Body of pancreas (tissue), 4 donors: ENCODE results near the gene ACHE. TPM values are rescaled to one million over a fixed set of nuclear protein-coding genes. Genes with fewer than 3 reads are reported as not detected.
A peak's percentile ranks its signal among the peaks of the same experiment; 100 is the strongest.

ENCODE experiments used
- ATAC-seq: fragments of 150-250 bp; one replicate; pipeline ENCODE4 v1.9.1; 2016
- DNase-seq, 4 donors: peaks; one replicate each; pipeline ENCODE4 v3.0.0-alpha.2; 2019
- H3K27ac ChIP-seq, 4 donors: fragments of 200-600 bp; sonication (generic); 1 replicate in 3 of 4; 2 replicates in 1 of 4; pipeline versions ENCODE4 v1.5.1 to v1.6.1; 2016 to 2019; ENCODE audit warnings: mild to moderate bottlenecking in 1 of 4, mixed read lengths in 1 of 4, moderate library complexity in 1 of 4
- H3K27me3 ChIP-seq, 2 donors: fragments of 200-600 bp; sonication (generic); one replicate each; pipeline ENCODE4 v1.6.0; 2016; ENCODE audit warnings: mild to moderate bottlenecking in 1 of 2
- H3K36me3 ChIP-seq, 2 donors: fragments of 200-600 bp; sonication (generic); replicated peaks in 1 of 2; 2 replicates each; pipeline ENCODE4 v1.5.1; 2016; ENCODE audit warnings: low read depth in 2 of 2; ENCODE audit not compliant: insufficient read depth in 1 of 2
- H3K4me1 ChIP-seq: fragments of 200-600 bp; sonication (generic); one replicate; pipeline ENCODE4 v1.6.0; 2016
- H3K4me3 ChIP-seq, 2 donors: fragments of 200-600 bp; sonication (generic); 1 replicate in 1 of 2; 2 replicates in 1 of 2; pipeline ENCODE4 v1.5.1; 2016 to 2019
- H3K9me3 ChIP-seq, 3 donors: fragments of 200-600 bp; sonication (generic); 1 replicate in 2 of 3; 2 replicates in 1 of 3; pipeline ENCODE4 v1.5.1; 2016
- POLR2A ChIP-seq, 3 donors: fragments of 450-650 bp; IDR thresholded peaks; one replicate each; pipeline ENCODE4 v1.6.1; 2016; ENCODE audit warnings: antibody characterized with exemption in 3 of 3, mild to moderate bottlenecking in 2 of 3
- WGBS, 2 donors: methylation state at CpG; one replicate each; pipeline ENCODE4 v1.1.5; 2017; 5-methylcytosine and 5-hydroxymethylcytosine counted together
- intact Hi-C: fragments of 100-400 bp; cut with DNase I; formaldehyde crosslinking; loops from one replicate; pipeline ENCODE4 v1.15.1; 2023
- total RNA-seq, 2 donors: library from RNA; depleted of rRNA; stranded (reverse); fragments of >200 nt; gene quantifications; one replicate each; pipeline ENCODE4 v1.1.0, GENCODE V29; 2016
- TF ChIP-seq, protein P1 (sequence below), 7 experiments: fragments of 450-650 bp in 4 of 7; fragments of 200-600 bp in 3 of 7; sonication (generic) in 3 of 7; IDR thresholded peaks; one replicate each; pipeline ENCODE4 v1.5.1; 2016 to 2019; ENCODE audit warnings: antibody characterized with exemption in 7 of 7

Gene ACHE
- total RNA-seq, 2 donors from 2014 or later, result 6.2 to 7.3 TPM

DNA sequence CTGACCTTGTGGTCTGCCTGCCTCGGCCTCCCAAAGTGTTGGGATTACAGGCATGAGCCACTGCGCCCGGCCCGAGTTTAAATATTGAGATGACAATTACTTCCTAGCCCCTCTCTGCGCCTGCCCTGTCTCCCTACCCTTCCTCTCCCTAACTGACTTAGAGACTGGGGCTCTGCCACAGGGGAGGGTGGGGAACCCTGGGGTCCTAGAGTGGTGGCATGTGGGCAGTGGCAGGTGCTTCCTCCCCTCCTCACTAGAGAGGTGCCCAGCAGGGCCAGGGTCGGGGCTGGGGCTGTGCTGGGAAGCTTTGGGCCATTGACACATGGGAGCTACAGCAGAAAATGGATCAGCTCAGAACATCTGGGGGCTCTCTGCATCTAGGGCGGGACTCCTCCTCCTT lies 7.0 kb upstream of the ACHE start:
- 78 to 94% methylated on average over 3 to 7 of the region's 7 CpGs for WGBS, 2 donors
- no peak overlapping the region for H3K27ac ChIP-seq

DNA sequence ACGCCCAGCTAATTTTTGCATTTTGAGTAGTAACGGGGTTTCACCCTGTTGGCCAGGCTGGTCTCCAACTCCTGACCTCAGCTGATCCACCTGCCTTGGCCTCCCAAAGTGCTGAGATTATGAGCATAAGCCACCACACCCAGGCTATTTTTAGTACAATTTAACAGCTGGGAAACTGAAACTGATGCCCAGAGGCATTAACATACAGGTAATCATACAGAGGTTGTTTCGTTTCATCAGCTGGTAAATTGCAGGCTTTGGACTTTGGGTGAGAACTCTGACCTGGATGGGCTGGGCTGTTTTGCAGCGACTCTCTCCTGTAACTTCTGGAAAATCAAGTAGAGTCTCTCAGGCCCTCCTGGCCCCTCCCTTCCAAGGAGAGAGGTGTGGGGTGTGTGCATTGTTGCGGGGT lies 6.2 kb upstream of the ACHE start:
- Histone ChIP-seq H3K4me1 (peaks cover 21% of the 10 kb centered on the region), H3K4me3 (no peak overlapping the region), H3K36me3 (no peaks in the 10 kb centered on the region), H3K27ac (no peak overlapping the region), H3K27me3 (no peaks in the 10 kb centered on the region), H3K9me3 (no peaks in the 10 kb centered on the region)
- TF ChIP-seq, protein P1, sequence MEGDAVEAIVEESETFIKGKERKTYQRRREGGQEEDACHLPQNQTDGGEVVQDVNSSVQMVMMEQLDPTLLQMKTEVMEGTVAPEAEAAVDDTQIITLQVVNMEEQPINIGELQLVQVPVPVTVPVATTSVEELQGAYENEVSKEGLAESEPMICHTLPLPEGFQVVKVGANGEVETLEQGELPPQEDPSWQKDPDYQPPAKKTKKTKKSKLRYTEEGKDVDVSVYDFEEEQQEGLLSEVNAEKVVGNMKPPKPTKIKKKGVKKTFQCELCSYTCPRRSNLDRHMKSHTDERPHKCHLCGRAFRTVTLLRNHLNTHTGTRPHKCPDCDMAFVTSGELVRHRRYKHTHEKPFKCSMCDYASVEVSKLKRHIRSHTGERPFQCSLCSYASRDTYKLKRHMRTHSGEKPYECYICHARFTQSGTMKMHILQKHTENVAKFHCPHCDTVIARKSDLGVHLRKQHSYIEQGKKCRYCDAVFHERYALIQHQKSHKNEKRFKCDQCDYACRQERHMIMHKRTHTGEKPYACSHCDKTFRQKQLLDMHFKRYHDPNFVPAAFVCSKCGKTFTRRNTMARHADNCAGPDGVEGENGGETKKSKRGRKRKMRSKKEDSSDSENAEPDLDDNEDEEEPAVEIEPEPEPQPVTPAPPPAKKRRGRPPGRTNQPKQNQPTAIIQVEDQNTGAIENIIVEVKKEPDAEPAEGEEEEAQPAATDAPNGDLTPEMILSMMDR (IDR thresholded peaks at IDR 0.05), result no peak
- TF ChIP-seq POLR2A (IDR thresholded peaks at IDR 0.05), result no peak
- DNase-seq, result no peak
- 50 to 59% methylated on average over 5 of the region's 5 CpGs for WGBS, 2 donors
- ATAC-seq, result no peak
- intact Hi-C loops, result no loop called here

More for the DNA sequence above, 7.0 kb upstream of the ACHE start:
- no peak overlapping the region for H3K4me3 ChIP-seq
- no peaks in the 10 kb centered on the region for H3K36me3 ChIP-seq
- TF ChIP-seq, protein P1 (IDR thresholded peaks at IDR 0.05), result no peak
- no peak for TF ChIP-seq POLR2A (IDR thresholded peaks at IDR 0.05)
- no peaks in the 10 kb centered on the region for H3K27me3 ChIP-seq
- no peak for DNase-seq
- ATAC-seq, result no peak
- H3K9me3 ChIP-seq, result no peaks in the 10 kb centered on the region
- intact Hi-C loops, result no loop called here
- peaks cover 14% of the 10 kb centered on the region for H3K4me1 ChIP-seq

DNA sequence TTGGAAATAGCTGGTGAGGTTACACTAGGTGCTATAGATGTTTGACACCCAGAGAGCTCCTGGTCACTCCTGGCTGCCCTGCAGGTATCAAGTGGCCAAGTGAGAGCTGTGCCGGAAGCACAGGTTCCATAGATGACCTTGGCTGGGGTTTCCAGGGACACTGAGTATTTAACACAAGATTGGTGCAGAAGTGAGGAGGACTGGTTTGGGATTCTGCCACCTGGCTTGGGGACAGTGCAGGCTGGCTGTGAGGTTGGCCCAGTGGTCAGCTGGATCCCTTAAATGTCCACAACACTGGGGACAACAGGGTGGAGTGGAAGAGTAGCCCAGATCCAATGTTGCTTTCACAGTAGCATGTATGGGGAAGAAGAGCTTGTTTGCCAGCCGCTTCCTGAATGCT lies 5.3 kb upstream of the ACHE start:
- peaks cover 0 to 7% of the 10 kb centered on the region in 2 donors for H3K27me3 ChIP-seq
- peak; percentile 57 to 81 (median 72) for DNase-seq

DNA sequence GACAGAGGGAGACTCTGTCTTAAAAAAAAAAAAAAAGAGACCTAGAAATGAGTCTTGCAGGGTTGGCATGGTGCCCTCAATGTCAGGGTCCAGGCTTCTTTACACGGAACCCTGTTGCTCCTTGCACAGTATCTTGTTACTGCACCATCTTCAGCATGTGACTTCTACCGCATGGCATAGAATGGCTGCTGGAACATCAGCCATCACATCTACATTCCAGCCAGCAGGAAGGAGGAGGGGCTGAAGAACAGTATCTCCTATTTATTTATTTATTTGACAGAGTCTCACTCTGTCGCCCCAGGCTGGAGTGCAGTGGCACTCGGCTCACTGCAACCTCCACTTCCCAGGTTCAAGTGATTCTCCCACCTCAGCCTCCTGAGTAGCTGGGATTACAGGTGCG lies 3.7 kb upstream of the ACHE start:
- H3K9me3 ChIP-seq, result no peaks in the 10 kb centered on the region
- DNase-seq (no peak), ATAC-seq (no peak)
- H3K27me3 ChIP-seq, result peaks cover 0 to 18% of the 10 kb centered on the region in 2 donors
- H3K4me3 ChIP-seq, result no peak overlapping the region
- intact Hi-C loops, result no loop called here
- peaks cover 42% of the 10 kb centered on the region for H3K4me1 ChIP-seq
- WGBS, 2 donors, result 93 to 97% methylated on average over 4 to 5 of the region's 5 CpGs
- TF ChIP-seq POLR2A (IDR thresholded peaks at IDR 0.05), result no peak
- TF ChIP-seq, protein P1 (IDR thresholded peaks at IDR 0.05), result no peak
- no peak overlapping the region for H3K27ac ChIP-seq
- no peaks in the 10 kb centered on the region for H3K36me3 ChIP-seq

More for the DNA sequence above, 5.3 kb upstream of the ACHE start:
- no peaks in the 10 kb centered on the region for H3K9me3 ChIP-seq
- peak overlapping the region in 1 of 4 donors; percentile 5 for H3K27ac ChIP-seq
- ATAC-seq, result peak; percentile 58
- H3K36me3 ChIP-seq, result no peaks in the 10 kb centered on the region
- H3K4me1 ChIP-seq, result peaks cover 29% of the 10 kb centered on the region
- WGBS, 2 donors, result 55 to 100% methylated on average over 1 to 2 of the region's 2 CpGs
- no peak overlapping the region for H3K4me3 ChIP-seq
- TF ChIP-seq, protein P1 (IDR thresholded peaks at IDR 0.05), result no peak
- TF ChIP-seq POLR2A (IDR thresholded peaks at IDR 0.05), result no peak
- intact Hi-C loops, result no loop called here

DNA sequence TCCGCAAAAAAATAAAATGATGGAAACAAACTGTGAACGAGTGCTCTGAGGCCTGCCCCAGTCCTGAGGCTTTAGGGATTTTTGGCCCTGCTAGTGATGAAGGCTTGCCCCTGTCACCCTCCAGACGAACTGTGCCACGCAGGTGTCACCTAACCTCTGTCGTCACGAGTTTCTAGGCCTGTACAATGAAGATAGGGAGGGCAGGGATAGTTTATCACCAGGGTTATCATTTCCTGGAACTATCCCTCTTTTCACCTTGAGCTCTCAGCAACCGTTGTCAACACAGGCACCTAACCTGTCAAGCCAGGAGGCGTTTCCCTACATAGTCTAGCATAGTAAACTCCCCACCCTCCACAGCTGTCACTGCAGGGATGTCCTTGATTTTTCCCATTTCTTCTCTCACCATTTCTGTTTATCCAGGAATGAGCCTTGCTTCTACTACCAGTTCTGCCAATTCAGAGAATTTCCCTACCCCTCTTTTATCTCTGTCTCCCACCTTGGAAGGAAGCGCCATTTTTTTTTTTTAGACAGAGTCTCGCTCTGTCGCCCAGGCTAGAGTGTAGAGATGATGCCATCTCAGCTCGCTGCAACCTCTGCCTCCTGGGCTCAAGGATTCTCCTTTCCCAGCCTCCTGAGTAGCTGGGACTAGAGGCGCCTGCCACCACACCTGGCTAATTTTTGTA lies 2.2 kb upstream of the ACHE start:
- intact Hi-C loops, result no loop called here
- no peak overlapping the region for H3K4me3 ChIP-seq
- H3K4me1 ChIP-seq, result peaks cover 45% of the 10 kb centered on the region
- DNase-seq, result peak in 2 of 4 donors; percentile 37 to 59
- no peaks in the 10 kb centered on the region for H3K36me3 ChIP-seq
- peaks cover 0 to 18% of the 10 kb centered on the region in 2 donors for H3K27me3 ChIP-seq
- ATAC-seq, result peak; percentile 27
- TF ChIP-seq, protein P1 (IDR thresholded peaks at IDR 0.05), result no peak
- peak overlapping the region in 1 of 4 donors; percentile 19 for H3K27ac ChIP-seq
- no peaks in the 10 kb centered on the region for H3K9me3 ChIP-seq
- 46 to 50% methylated on average over 13 of the region's 13 CpGs for WGBS, 2 donors
